PC-3 (cell line): ENCODE measurements around the gene RNF150.

Experiments
- EZH2 ChIP-seq: fragments of 300-600 bp; sonication (generic); IDR thresholded peaks from one replicate; pipeline ENCODE4 v1.6.1; 2017; ENCODE audit warnings: antibody characterized with exemption, mild to moderate bottlenecking, low read length; ENCODE audit not compliant: unreplicated experiment
- TF ChIP-seq, protein P1 (sequence below): fragments of 300-600 bp; sonication (generic); conservative IDR thresholded peaks from 2 replicates; pipeline ENCODE4 v1.5.1; 2017; ENCODE audit warnings: antibody characterized with exemption, low read depth, mild to moderate bottlenecking, low read length

DNA sequence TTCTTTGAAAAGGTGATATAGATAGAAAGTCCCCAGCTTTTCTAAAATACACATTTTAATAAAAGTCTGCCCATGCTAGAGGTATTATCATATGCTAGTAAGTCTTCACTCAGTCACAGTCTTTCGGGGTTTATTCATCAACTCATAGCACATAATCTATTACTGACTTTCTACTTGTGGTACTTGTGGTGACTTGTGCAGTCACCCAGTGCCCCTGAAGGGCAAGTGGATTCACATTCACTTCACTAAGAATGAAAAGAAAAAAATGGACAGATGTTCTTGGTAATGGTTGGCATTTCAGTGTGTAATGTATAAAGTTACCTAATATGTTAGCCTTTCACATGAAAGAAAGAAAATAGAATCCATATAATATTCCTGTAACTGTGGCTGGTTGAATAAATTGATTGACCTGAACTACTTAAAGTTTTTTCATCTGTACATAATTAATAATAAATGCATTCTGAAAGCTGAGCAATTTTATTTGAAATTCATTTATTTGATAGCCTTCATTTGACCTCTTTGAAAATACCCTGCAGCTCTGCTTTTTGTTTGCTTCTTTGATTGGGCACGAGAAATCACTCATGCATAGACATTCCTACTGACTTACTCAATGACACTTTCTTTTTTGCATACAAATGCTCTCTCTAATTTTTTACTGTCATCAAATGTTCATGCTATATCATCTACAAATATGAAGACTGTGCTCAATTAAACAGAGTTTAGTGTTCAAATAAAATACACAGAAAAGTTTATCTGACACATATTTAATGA is 47.9 kb upstream of the RNF150 start:
- TF ChIP-seq, protein P1, sequence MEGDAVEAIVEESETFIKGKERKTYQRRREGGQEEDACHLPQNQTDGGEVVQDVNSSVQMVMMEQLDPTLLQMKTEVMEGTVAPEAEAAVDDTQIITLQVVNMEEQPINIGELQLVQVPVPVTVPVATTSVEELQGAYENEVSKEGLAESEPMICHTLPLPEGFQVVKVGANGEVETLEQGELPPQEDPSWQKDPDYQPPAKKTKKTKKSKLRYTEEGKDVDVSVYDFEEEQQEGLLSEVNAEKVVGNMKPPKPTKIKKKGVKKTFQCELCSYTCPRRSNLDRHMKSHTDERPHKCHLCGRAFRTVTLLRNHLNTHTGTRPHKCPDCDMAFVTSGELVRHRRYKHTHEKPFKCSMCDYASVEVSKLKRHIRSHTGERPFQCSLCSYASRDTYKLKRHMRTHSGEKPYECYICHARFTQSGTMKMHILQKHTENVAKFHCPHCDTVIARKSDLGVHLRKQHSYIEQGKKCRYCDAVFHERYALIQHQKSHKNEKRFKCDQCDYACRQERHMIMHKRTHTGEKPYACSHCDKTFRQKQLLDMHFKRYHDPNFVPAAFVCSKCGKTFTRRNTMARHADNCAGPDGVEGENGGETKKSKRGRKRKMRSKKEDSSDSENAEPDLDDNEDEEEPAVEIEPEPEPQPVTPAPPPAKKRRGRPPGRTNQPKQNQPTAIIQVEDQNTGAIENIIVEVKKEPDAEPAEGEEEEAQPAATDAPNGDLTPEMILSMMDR, result no peak
- no peak for TF ChIP-seq EZH2
